Stomach (tissue), 4 donors: Measurements from ENCODE around the gene GTSE1.

Experiments
- POLR2A ChIP-seq, 4 donors: fragments of 450-650 bp; IDR thresholded peaks; one replicate each; pipeline ENCODE4 v1.6.1; 2016; ENCODE audit warnings: antibody characterized with exemption in 4 of 4, control low read depth in 2 of 4, mild to moderate bottlenecking in 1 of 4, moderate library complexity in 1 of 4
- TF ChIP-seq, protein P1 (sequence below), 7 experiments: fragments of 450-650 bp in 4 of 7; fragments of 200-600 bp in 3 of 7; sonication (generic) in 3 of 7; IDR thresholded peaks; one replicate each; pipeline ENCODE4 v1.5.1; 2016 to 2019; ENCODE audit warnings: antibody characterized with exemption in 7 of 7, control low read depth in 2 of 7, mild to moderate bottlenecking in 1 of 7

DNA sequence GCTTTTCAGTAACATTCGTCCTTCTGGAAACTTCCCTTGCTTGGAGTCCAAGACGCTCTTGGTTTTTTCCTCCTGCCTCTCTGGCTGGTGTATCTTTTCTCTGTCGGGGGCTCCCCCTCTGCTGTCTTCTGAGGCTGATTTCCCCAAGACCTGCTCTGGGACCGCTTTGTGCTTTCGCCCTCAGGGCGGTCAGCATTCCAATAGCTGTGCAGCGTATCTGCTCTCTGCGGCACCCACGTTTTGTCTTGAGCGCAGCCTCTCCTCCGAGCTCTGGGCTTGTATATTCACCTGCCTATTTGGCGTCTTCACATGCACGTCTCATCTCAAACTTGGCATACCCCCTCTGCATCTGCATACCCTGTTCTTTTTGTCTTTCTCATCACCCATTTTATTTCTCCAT lies 2.4 kb downstream of the GTSE1 start:
- TF ChIP-seq POLR2A (IDR thresholded peaks at IDR 0.05), result no peak
- TF ChIP-seq, protein P1, sequence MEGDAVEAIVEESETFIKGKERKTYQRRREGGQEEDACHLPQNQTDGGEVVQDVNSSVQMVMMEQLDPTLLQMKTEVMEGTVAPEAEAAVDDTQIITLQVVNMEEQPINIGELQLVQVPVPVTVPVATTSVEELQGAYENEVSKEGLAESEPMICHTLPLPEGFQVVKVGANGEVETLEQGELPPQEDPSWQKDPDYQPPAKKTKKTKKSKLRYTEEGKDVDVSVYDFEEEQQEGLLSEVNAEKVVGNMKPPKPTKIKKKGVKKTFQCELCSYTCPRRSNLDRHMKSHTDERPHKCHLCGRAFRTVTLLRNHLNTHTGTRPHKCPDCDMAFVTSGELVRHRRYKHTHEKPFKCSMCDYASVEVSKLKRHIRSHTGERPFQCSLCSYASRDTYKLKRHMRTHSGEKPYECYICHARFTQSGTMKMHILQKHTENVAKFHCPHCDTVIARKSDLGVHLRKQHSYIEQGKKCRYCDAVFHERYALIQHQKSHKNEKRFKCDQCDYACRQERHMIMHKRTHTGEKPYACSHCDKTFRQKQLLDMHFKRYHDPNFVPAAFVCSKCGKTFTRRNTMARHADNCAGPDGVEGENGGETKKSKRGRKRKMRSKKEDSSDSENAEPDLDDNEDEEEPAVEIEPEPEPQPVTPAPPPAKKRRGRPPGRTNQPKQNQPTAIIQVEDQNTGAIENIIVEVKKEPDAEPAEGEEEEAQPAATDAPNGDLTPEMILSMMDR (IDR thresholded peaks at IDR 0.05), result no peak
